NCI-H774 (cell line): ENCODE results near the gene SMURF1.

Experiments
- DNase-seq: peaks from one replicate; lab custom pipeline; 2025; lab: John Stamatoyannopoulos, UW

SMURF1 gene

GRCh38 chr7:99097730-99098129 is 46.2 kb downstream of the SMURF1 start:
- no peak for DNase-seq

GRCh38 chr7:99096124-99096887 is 47.6 kb downstream of the SMURF1 start:
- no peak for DNase-seq

- DNase-seq, result no peak
Measured at GRCh38 chr7:99095698-99096097, 48.2 kb downstream of the SMURF1 start.

GRCh38 chr7:99094401-99094800 is 49.5 kb downstream of the SMURF1 start:
- no peak for DNase-seq

- DNase-seq, result peak; percentile 95
Measured at GRCh38 chr7:99092064-99092720, 51.7 kb downstream of the SMURF1 start.

GRCh38 chr7:99090771-99091542 is 53.0 kb downstream of the SMURF1 start:
- DNase-seq, result peak; percentile 72

- no peak for DNase-seq
Measured at GRCh38 chr7:99089914-99090629, 53.8 kb downstream of the SMURF1 start.

- no peak for DNase-seq
Measured at GRCh38 chr7:99086944-99087343, 57.0 kb downstream of the SMURF1 start.

- DNase-seq, result no peak
Measured at GRCh38 chr7:99086532-99086931, 57.4 kb downstream of the SMURF1 start.

GRCh38 chr7:99083733-99084132 is 60.2 kb downstream of the SMURF1 start:
- no peak for DNase-seq

GRCh38 chr7:99083068-99083651 is 60.7 kb downstream of the SMURF1 start:
- DNase-seq, result no peak

GRCh38 chr7:99080679-99081078 is 63.2 kb downstream of the SMURF1 start:
- DNase-seq, result no peak

- no peak for DNase-seq
Measured at GRCh38 chr7:99079104-99079503, 64.8 kb downstream of the SMURF1 start.

- DNase-seq, result no peak
Measured at GRCh38 chr7:99078416-99078815, 65.5 kb downstream of the SMURF1 start.

- DNase-seq, result no peak
Measured at GRCh38 chr7:99076615-99077014, 67.3 kb downstream of the SMURF1 start.

GRCh38 chr7:99073839-99074446 is 70.0 kb downstream of the SMURF1 start:
- no peak for DNase-seq

- DNase-seq, result no peak
Measured at GRCh38 chr7:99072126-99072525, 71.8 kb downstream of the SMURF1 start.

GRCh38 chr7:99070361-99070760 is 73.5 kb downstream of the SMURF1 start:
- no peak for DNase-seq

GRCh38 chr7:99061001-99061776 is 82.7 kb downstream of the SMURF1 start:
- no peak for DNase-seq

GRCh38 chr7:99054781-99055180 is 89.1 kb downstream of the SMURF1 start:
- no peak for DNase-seq

- DNase-seq, result no peak
Measured at GRCh38 chr7:99050971-99051370, 92.9 kb downstream of the SMURF1 start.
